Bronchial epithelial cell (primary cell): Measurements from ENCODE around the gene CRYBA2. TPM values are rescaled to one million over a fixed set of nuclear protein-coding genes. Genes with fewer than 3 reads are reported as not detected.

Experiments used
- DNase-seq: peaks from one replicate; pipeline ENCODE4 v3.0.0-alpha.2; 2010; ENCODE audit warnings: low read depth
- FAIRE-seq: peaks from 2 replicates; lab custom pipeline; 2011; peaks lifted over from hg19 to GRCh38; lab: Jason Lieb, UNC
- H3K27me3 ChIP-seq: 2 replicates; pipeline ENCODE4 v1.5.1; 2011; ENCODE audit warnings: low read length; ENCODE audit not compliant: control insufficient read depth, insufficient read depth
- H3K36me3 ChIP-seq: 2 replicates; pipeline ENCODE4 v1.5.1; 2011; ENCODE audit warnings: low read length; ENCODE audit not compliant: control insufficient read depth, insufficient read depth
- H3K4me3 ChIP-seq: 2 replicates; pipeline ENCODE4 v1.5.1; 2011; ENCODE audit warnings: mild to moderate bottlenecking, low read depth, low read length, control low read depth
- CTCF ChIP-seq: IDR thresholded peaks from 2 replicates; pipeline ENCODE4 v1.5.1; 2011; ENCODE audit warnings: mild to moderate bottlenecking, moderate library complexity, low read length, control low read depth, inconsistent platforms; ENCODE audit not compliant: insufficient read depth, severe bottlenecking
- total RNA-seq: library from RNA; depleted of rRNA; stranded (reverse); fragments of >200 nt; gene quantifications from 2 replicates; pipeline ENCODE4 v1.2.1, GENCODE V29; 2014

The CRYBA2 gene
- total RNA-seq, 1 donor from 2014 or later: not detected

GRCh38 chr2:218991674-218992168 is 1.5 kb downstream of the CRYBA2 start:
- TF ChIP-seq CTCF: no peak
- Histone ChIP-seq H3K4me3 (no peak overlapping the region), H3K36me3 (no peaks in the 10 kb centered on the region), H3K27me3 (peaks cover 69% of the 10 kb centered on the region)
- peak; percentile 30 for DNase-seq
- FAIRE-seq: peak; percentile 43

- H3K27me3 ChIP-seq: peaks cover 75% of the 10 kb centered on the region
- no peak for FAIRE-seq
- no peak for TF ChIP-seq CTCF
- no peaks in the 10 kb centered on the region for H3K36me3 ChIP-seq
- DNase-seq: no peak
- H3K4me3 ChIP-seq: no peak overlapping the region
Observed at GRCh38 chr2:218990612-218991011, 2.6 kb downstream of the CRYBA2 start.

- Histone ChIP-seq H3K4me3 (no peak overlapping the region), H3K27me3 (peaks cover 71% of the 10 kb centered on the region), H3K36me3 (no peaks in the 10 kb centered on the region)
- DNase-seq: no peak
- FAIRE-seq: no peak
- TF ChIP-seq CTCF: no peak
Observed at GRCh38 chr2:218990052-218990451, 3.2 kb downstream of the CRYBA2 start.

- no peak for DNase-seq
- no peak for TF ChIP-seq CTCF
- no peak for FAIRE-seq
- H3K27me3 ChIP-seq: peaks cover 76% of the 10 kb centered on the region
- no peak overlapping the region for H3K4me3 ChIP-seq
- H3K36me3 ChIP-seq: no peaks in the 10 kb centered on the region
Observed at GRCh38 chr2:218988650-218989049, 4.6 kb downstream of the CRYBA2 start.

GRCh38 chr2:218988164-218988563 is 5.1 kb downstream of the CRYBA2 start:
- Histone ChIP-seq H3K36me3 (no peaks in the 10 kb centered on the region), H3K27me3 (peaks cover 79% of the 10 kb centered on the region), H3K4me3 (no peak overlapping the region)
- TF ChIP-seq CTCF: no peak
- DNase-seq: no peak
- peak; percentile 13 for FAIRE-seq

GRCh38 chr2:218986148-218986761 is 7.0 kb downstream of the CRYBA2 start:
- Histone ChIP-seq H3K27me3 (peaks cover 78% of the 10 kb centered on the region), H3K36me3 (no peaks in the 10 kb centered on the region), H3K4me3 (no peak overlapping the region)
- TF ChIP-seq CTCF: no peak
- FAIRE-seq (no peak), DNase-seq (no peak)
